ENCODE results near the gene ZNF319.

DNA sequence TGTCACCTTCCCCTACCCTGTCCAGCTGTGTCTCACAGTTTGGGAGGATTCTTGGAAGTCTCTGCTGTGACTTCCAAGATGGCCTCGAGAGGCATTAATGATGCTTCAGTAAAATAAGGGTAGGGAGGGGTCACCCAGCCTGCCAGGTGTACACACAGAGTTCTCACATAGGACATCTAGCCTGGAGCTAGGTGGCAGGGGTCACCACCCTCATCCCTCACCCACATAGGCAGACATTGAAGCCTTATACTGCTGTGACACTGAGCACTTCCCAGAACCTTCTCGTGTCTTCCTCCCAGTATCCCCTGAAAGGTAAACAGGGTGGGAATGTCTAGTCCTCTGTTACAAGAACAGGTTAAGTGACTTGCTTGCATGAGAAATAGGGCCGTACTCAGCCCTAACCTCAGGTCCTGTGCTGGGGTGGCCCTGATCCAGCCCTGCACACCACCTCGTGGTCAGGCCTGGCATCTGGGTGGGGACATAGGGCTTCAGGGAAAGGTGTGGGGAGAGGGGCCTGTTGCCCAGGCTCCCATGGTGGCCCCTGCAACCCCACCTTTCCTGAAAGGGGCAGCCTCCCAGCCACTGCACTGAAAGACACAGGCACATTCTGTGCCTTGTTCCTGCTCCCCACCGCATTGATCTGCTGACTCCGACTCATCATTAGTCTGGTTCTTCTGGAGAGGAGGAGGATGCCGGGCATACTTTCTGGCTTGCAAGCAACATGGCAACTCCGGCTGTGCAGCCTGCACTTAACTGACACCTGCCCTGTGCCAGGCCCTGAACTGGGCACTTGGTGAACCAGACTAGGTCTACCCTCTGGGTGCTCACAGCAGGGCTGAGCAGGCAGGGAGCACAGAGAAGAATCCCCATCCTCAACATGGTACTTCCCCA is 21.4 kb upstream of the ZNF319 start:
- TF ChIP-seq, protein P1, sequence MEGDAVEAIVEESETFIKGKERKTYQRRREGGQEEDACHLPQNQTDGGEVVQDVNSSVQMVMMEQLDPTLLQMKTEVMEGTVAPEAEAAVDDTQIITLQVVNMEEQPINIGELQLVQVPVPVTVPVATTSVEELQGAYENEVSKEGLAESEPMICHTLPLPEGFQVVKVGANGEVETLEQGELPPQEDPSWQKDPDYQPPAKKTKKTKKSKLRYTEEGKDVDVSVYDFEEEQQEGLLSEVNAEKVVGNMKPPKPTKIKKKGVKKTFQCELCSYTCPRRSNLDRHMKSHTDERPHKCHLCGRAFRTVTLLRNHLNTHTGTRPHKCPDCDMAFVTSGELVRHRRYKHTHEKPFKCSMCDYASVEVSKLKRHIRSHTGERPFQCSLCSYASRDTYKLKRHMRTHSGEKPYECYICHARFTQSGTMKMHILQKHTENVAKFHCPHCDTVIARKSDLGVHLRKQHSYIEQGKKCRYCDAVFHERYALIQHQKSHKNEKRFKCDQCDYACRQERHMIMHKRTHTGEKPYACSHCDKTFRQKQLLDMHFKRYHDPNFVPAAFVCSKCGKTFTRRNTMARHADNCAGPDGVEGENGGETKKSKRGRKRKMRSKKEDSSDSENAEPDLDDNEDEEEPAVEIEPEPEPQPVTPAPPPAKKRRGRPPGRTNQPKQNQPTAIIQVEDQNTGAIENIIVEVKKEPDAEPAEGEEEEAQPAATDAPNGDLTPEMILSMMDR (conservative IDR thresholded peaks at IDR 0.05; ENCODE audit: low read depth, low read length) = no peak
- no peak for TF ChIP-seq SMC3 (IDR thresholded peaks at IDR 0.05; ENCODE audit: low read depth, low read length)
- TF ChIP-seq POLR2A (IDR thresholded peaks at IDR 0.05; ENCODE audit: low read depth, low read length) = no peak
- no peak for TF ChIP-seq MAFK (IDR thresholded peaks at IDR 0.05; ENCODE audit: low read depth, low read length)
- TF ChIP-seq RCOR1 (IDR thresholded peaks at IDR 0.05; ENCODE audit: insufficient replicate concordance, low read length) = no peak
- no peak for TF ChIP-seq CHD1 (IDR thresholded peaks at IDR 0.05; ENCODE audit: low read depth, low read length)
- no peak for TF ChIP-seq RAD21 (IDR thresholded peaks at IDR 0.05; ENCODE audit: low read length)
- TF ChIP-seq, protein P2, sequence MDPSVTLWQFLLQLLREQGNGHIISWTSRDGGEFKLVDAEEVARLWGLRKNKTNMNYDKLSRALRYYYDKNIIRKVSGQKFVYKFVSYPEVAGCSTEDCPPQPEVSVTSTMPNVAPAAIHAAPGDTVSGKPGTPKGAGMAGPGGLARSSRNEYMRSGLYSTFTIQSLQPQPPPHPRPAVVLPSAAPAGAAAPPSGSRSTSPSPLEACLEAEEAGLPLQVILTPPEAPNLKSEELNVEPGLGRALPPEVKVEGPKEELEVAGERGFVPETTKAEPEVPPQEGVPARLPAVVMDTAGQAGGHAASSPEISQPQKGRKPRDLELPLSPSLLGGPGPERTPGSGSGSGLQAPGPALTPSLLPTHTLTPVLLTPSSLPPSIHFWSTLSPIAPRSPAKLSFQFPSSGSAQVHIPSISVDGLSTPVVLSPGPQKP (IDR thresholded peaks at IDR 0.05; ENCODE audit: borderline replicate concordance, low read depth, low read length) = no peak
- TF ChIP-seq MXI1 (IDR thresholded peaks at IDR 0.05; ENCODE audit: borderline replicate concordance, low read depth, low read length) = no peak
- no peak for TF ChIP-seq CEBPB (IDR thresholded peaks at IDR 0.05; ENCODE audit: low read depth, low read length)
- TF ChIP-seq RFX5 (IDR thresholded peaks at IDR 0.05; ENCODE audit: low read depth, low read length) = no peak
- TF ChIP-seq MAZ (IDR thresholded peaks at IDR 0.05; ENCODE audit: borderline replicate concordance, low read depth, low read length) = peak; percentile 10; the same call in 1 of the 2 replicates
- TF ChIP-seq NFE2L2 (IDR thresholded peaks at IDR 0.05; ENCODE audit: low read depth, low read length) = no peak
- TF ChIP-seq, protein P3, sequence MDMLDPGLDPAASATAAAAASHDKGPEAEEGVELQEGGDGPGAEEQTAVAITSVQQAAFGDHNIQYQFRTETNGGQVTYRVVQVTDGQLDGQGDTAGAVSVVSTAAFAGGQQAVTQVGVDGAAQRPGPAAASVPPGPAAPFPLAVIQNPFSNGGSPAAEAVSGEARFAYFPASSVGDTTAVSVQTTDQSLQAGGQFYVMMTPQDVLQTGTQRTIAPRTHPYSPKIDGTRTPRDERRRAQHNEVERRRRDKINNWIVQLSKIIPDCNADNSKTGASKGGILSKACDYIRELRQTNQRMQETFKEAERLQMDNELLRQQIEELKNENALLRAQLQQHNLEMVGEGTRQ (IDR thresholded peaks at IDR 0.05; ENCODE audit: low read depth, low read length) = no peak
